K562 (cell line): ENCODE results near the gene SRSF9. TPM values are rescaled to one million over a fixed set of nuclear protein-coding genes. Genes with fewer than 3 reads are reported as not detected.
A peak's percentile ranks its signal among the peaks of the same experiment; 100 is the strongest.

ENCODE experiments used
- CEBPZ ChIP-seq: fragments of 150-350 bp; IDR thresholded peaks from 2 replicates; pipeline ENCODE4 v1.6.1; 2014; ENCODE audit warnings: low read depth, mild to moderate bottlenecking, low read length, borderline replicate concordance
- DMBX1 ChIP-seq: fragments of 250-450 bp; sonication (Bioruptor Pico); IDR thresholded peaks from 2 replicates; pipeline ENCODE4 v1.8.0; 2022; ENCODE audit warnings: inconsistent platforms, mild to moderate bottlenecking, moderate library complexity, borderline replicate concordance
- ETV5 ChIP-seq: sonication (generic); formaldehyde crosslinking; IDR thresholded peaks from 2 replicates; pipeline ENCODE4 v1.4.0; 2020; ENCODE audit warnings: low read depth, mild to moderate bottlenecking, missing genetic modification reagents
- GABPB1 ChIP-seq: sonication (generic); formaldehyde crosslinking; IDR thresholded peaks from 2 replicates; pipeline ENCODE4 v1.8.0; 2022; ENCODE audit warnings: mild to moderate bottlenecking, missing genetic modification reagents
- MAX ChIP-seq: sonication (generic); formaldehyde crosslinking; IDR thresholded peaks from 2 replicates; pipeline ENCODE4 v1.9.0; 2022; ENCODE audit warnings: mild to moderate bottlenecking, missing genetic modification reagents
- MXI1 ChIP-seq: IDR thresholded peaks from 2 replicates; pipeline ENCODE4 v1.6.1; 2011; ENCODE audit warnings: low read depth, mild to moderate bottlenecking, improper control_type of control experiment, low read length
- NFXL1 ChIP-seq: fragments of 450-650 bp; formaldehyde crosslinking; IDR thresholded peaks from 2 replicates; pipeline ENCODE4 v1.4.0; 2021; ENCODE audit warnings: mild to moderate bottlenecking
- POLR2H ChIP-seq: IDR thresholded peaks from 2 replicates; pipeline ENCODE4 v1.6.1; 2016; ENCODE audit warnings: missing genetic modification characterization, low read depth, mild to moderate bottlenecking, control low read depth, missing compliant biosample characterization, moderate library complexity
- SMAD1 ChIP-seq: fragments of 150-350 bp; IDR thresholded peaks from 2 replicates; pipeline ENCODE4 v1.6.1; 2014; ENCODE audit warnings: low read length, low read depth; ENCODE audit not compliant: partially characterized antibody
- ZBTB26 ChIP-seq: fragments of 450-650 bp; formaldehyde crosslinking; IDR thresholded peaks from 2 replicates; pipeline ENCODE4 v1.4.0; 2022; ENCODE audit warnings: missing genetic modification characterization
- ZBTB40 ChIP-seq, 2 experiments: fragments of 450-650 bp in 1 of 2; sonication (generic) in 1 of 2; formaldehyde crosslinking in 1 of 2; IDR thresholded peaks; 2 replicates each; pipeline versions ENCODE4 v1.7.1 to v1.9.0; 2016 to 2022; ENCODE audit warnings: inconsistent platforms in 1 of 2, mild to moderate bottlenecking in 1 of 2, missing genetic modification reagents in 1 of 2
- ZNF699 ChIP-seq: fragments of 250-450 bp; sonication (Bioruptor Pico); IDR thresholded peaks from 2 replicates; pipeline ENCODE4 v1.8.0; 2021; ENCODE audit warnings: mild to moderate bottlenecking, moderate library complexity; ENCODE audit not compliant: insufficient replicate concordance
- polyA plus RNA-seq, 8 experiments: library from polyadenylated mRNA; depleted of rRNA in 4 of 8; stranded (reverse) in 5 of 8; unstranded in 3 of 8; fragments of >200 nt; fragmentation: Nextera tagmentation in 2 of 8; fragmentation: Illumina TruSeq in 1 of 8; extraction: Ambion mirVana in 2 of 8; extraction: Trizol in 1 of 8; gene quantifications; 2 replicates each; pipeline versions ENCODE4 v1.2.1 to v1.2.3, GENCODE V29; 2011 to 2014; ENCODE audit warnings: inconsistent platforms in 1 of 8, missing spikeins in 1 of 8
- total RNA-seq, 7 experiments: library from RNA; depleted of rRNA in 6 of 7; stranded (reverse); fragments of >200 nt in 6 of 7; fragmentation: Illumina TruSeq in 2 of 7; extraction: Trizol in 2 of 7; gene quantifications; 2 replicates each; pipeline versions ENCODE4 v1.2.1 to v1.2.3, GENCODE V29; 2011 to 2021; ENCODE audit warnings: low replicate concordance in 1 of 7

The SRSF9 gene
- total and polyA plus RNA-seq, 9 of the 15 experiments (the other 6 are each of a cell fraction or from before 2014, with no cell fraction given): 40.3 to 291 (median 230) TPM

GRCh38 chr12:120437735-120438494, 31.6 kb downstream of the SRSF9 start, which contains the start of gene COX6A1 (continued):
- no peak for TF ChIP-seq ZBTB26
- peak; percentile 93 for TF ChIP-seq GABPB1
- TF ChIP-seq ZBTB40 (IDR thresholded peaks at IDR 0.05): peak; percentile 95
- no peak for TF ChIP-seq ZBTB40 (CRISPR knock-in tag; IDR thresholded peaks at IDR 0.05)
- TF ChIP-seq POLR2H: peak; percentile 73
- TF ChIP-seq NFXL1 (CRISPR knock-in tag): no peak
- 0 out of 2 replicates have a peak, but pooled peaks have one; percentile 18 for TF ChIP-seq DMBX1 (CRISPR knock-in tag)
- 0 out of 2 replicates have a peak, but pooled peaks have one; percentile 45 for TF ChIP-seq MXI1
- peak; percentile 63 for TF ChIP-seq MAX (CRISPR knock-in tag)
- peak; percentile 40 for TF ChIP-seq SMAD1
- no peak for TF ChIP-seq CEBPZ
- peak; percentile 66; the same call in 1 of the 2 replicates for TF ChIP-seq ETV5
- no peak for TF ChIP-seq ZNF699 (CRISPR knock-in tag)
